GM10266 (cell line): Measurements from ENCODE around the gene GPA33.

Experiments
- DNase-seq: peaks from one replicate; pipeline ENCODE4 v3.0.0; 2012; ENCODE audit errors: extremely low spot score
- CTCF ChIP-seq: IDR thresholded peaks from 2 replicates; pipeline ENCODE4 v1.5.1; 2012; ENCODE audit warnings: mild to moderate bottlenecking, low read depth; ENCODE audit not compliant: control insufficient read depth, insufficient read depth; ENCODE audit errors: missing control alignments

The GPA33 gene

GRCh38 chr1:167003711-167004110 lies 86.5 kb downstream of the GPA33 start:
- no peak for DNase-seq
- no peak for TF ChIP-seq CTCF
